GM10266 (cell line): ENCODE results near the gene FAM171A1.
"Not testable (repeated sequence)": the region's sequence is repeated elsewhere in the genome, so short reads cannot be mapped to it uniquely, and the experiment has no call there.

ENCODE experiments used
- DNase-seq: peaks from one replicate; pipeline ENCODE4 v3.0.0; 2012; ENCODE audit errors: extremely low spot score
- TF ChIP-seq, protein P1 (sequence below): IDR thresholded peaks from 2 replicates; pipeline ENCODE4 v1.5.1; 2012; ENCODE audit warnings: mild to moderate bottlenecking, low read depth; ENCODE audit not compliant: control insufficient read depth, insufficient read depth; ENCODE audit errors: missing control alignments

The FAM171A1 gene

DNA sequence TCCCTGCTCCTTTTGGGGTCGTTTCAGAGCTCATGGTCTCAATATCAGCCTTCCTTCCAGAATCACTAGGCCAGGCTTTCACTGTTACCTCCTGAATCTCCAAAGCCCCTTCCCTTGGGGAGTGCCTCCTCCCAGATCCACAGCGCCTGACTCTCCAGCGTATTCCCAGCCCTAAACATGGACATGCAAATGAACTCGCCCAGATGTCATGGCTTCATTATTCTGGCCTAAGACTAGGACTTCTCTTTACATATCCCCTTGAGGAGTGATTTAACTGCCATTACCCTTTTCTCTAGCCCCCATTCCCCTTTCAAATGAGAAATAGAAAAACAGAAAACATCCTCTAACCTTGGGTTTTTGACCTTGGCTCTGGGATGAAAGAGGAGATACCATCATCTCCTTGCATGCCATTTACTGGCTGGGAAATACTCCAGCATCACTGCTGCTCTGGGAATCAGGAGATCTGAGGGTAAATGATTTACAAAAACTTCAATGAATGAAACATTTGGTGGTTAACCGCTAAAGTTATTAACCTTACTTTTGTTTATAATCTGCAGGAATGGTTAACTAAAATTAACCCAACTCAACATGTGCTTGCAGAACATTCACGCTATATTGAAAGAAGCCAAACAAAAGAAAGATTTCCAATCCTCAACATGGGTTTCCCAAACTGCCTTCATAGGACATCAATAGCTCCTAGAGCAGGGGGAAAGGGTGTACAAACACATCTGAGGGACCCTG lies 37.0 kb downstream of the FAM171A1 start:
- TF ChIP-seq, protein P1, sequence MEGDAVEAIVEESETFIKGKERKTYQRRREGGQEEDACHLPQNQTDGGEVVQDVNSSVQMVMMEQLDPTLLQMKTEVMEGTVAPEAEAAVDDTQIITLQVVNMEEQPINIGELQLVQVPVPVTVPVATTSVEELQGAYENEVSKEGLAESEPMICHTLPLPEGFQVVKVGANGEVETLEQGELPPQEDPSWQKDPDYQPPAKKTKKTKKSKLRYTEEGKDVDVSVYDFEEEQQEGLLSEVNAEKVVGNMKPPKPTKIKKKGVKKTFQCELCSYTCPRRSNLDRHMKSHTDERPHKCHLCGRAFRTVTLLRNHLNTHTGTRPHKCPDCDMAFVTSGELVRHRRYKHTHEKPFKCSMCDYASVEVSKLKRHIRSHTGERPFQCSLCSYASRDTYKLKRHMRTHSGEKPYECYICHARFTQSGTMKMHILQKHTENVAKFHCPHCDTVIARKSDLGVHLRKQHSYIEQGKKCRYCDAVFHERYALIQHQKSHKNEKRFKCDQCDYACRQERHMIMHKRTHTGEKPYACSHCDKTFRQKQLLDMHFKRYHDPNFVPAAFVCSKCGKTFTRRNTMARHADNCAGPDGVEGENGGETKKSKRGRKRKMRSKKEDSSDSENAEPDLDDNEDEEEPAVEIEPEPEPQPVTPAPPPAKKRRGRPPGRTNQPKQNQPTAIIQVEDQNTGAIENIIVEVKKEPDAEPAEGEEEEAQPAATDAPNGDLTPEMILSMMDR = no peak

DNA sequence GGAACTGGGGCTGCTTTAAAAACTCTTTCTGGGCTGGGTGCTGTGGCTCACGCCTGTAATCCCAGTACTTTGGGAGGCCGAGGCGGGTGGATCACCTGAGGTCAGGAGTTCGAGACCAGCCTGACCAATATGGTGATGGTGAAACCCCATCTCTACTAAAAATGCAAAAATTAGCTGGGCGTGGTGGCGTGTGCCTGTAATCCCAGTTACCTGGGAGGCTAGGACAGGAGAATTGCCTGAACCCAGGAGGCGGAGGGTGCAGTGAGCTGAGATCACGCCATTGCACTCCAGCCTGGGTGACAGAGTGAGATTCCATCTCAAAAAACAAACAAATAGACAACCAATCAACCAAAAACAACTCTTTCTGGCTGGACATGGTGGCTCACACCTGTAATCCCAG lies 37.9 kb downstream of the FAM171A1 start:
- not testable (repeated sequence) for DNase-seq

More for the DNA sequence above, 37.0 kb downstream of the FAM171A1 start:
- no peak for DNase-seq

DNA sequence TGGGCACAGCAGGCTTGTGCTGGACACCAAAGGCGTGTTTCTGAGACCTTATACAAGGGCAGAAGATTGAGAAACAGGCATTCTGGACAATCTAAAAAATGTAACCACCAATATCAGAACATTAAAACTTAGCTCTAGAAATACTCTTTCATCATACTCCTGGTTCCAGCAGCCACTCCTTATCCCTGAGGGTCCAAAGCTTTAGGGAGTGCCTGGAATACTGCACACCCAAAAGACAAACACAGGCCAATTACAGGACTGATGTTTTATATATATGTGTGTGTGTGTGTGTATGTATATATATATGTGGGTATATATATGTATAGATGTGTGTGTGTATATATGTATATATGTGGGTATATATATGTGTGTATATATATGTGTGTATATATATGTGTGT lies 39.6 kb downstream of the FAM171A1 start:
- TF ChIP-seq, protein P1 = no peak
- no peak for DNase-seq

DNA sequence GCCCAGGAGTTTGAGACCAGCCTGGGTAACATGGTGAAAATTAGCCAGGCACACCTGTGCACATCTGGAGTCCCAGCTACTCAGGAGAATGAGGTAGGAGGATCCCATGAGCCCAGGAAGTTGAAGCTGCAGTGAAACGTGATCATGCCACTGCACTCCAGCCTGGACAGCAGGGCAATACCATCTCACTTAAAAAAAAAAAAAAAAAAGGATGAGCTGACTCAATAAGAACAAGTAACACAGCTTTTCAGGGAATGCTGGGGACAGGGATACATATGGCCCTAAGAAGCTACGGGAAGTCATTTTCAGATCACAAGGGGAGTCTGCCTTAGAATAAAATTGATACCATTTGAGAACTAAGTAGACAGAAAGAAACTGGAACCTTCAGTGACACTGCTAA lies 41.7 kb downstream of the FAM171A1 start:
- TF ChIP-seq, protein P1 = no peak
- no peak for DNase-seq

DNA sequence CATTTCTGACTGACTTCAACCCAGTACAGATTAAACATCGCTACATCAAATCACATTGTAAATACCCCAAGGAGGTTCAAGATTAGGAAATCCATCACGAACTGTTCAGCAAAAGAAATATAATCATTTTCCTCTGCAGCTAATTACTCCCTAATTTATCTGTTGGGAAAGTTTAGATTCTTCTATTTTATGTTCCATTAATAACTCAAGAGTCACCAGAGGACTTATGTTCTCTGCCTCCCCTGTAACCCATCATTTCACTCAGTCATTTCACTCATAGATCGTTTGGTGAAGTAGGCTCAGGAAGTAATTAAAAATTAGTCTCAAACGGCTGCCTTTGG lies 45.2 kb downstream of the FAM171A1 start:
- DNase-seq = no peak
- TF ChIP-seq, protein P1 = no peak

DNA sequence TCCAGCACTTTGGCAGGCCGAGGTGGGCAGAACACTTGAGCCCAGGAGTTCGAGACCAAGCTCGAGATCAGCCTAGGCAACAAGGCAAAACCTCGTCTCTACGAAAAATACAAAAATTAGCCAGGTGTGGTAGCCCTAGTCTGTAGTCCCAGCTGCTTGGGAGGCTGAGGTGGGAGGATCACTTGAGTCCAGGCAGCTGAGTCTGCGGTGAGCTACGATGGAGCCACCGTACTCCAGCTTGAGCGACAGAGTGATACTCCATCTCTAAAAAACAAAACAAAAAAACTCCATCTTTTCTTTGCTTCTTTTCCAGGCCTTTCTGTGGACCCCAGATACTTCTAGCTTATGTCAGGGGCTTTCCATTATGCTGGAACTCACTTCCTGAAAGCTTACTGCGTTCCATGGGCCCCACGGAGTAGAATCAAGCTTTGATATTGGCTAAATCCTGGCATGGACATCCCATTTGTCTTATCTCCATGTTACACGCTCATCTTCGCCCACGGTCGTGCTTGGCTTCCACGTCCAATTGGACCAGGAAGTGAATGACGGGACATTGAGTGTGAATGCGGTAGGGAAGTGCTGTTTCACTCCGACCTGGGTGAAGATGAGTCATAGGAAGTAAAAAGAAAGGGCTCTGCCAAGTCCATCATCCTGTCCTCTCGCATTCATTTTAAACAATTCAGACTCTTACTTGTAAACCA lies 45.7 kb downstream of the FAM171A1 start:
- TF ChIP-seq, protein P1 = no peak
- no peak for DNase-seq

DNA sequence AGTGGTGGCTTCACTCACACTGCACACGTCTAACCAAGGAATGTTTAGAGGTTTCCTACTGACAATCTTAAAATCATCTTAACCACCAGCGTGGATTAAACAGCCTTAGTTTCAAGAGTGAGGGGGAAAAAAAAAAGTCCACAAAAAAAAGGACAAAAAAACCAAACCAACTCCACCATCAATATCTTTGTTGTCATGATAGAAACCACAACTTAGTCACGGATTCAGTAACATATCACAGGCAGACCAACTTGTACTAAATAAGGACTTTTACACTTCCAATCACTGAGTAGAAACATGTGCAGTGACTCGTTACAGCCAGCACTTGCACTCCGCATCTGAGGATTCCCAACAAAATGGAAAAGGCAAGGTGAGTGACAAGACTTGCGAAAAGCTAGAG lies 46.5 kb downstream of the FAM171A1 start:
- TF ChIP-seq, protein P1 = no peak
- no peak for DNase-seq
